HepG2 (cell line): ENCODE results near the gene SKI. TPM values are rescaled to one million over a fixed set of nuclear protein-coding genes. Genes with fewer than 3 reads are reported as not detected.
A peak's percentile ranks its signal among the peaks of the same experiment; 100 is the strongest.

Experiments used
- ATF7 ChIP-seq, 2 experiments: fragments of 450-650 bp in 1 of 2; sonication (generic) in 1 of 2; formaldehyde crosslinking in 1 of 2; IDR thresholded peaks; 2 replicates each; pipeline versions ENCODE4 v1.4.0 to v1.6.1; 2016 to 2020; ENCODE audit warnings: antibody characterized with exemption in 1 of 2, mild to moderate bottlenecking in 1 of 2, missing genetic modification reagents in 1 of 2
- CENPBD1 ChIP-seq: sonication (generic); formaldehyde crosslinking; IDR thresholded peaks from 2 replicates; pipeline ENCODE4 v1.8.0; 2022; ENCODE audit warnings: missing genetic modification reagents, low read depth, mild to moderate bottlenecking, borderline replicate concordance
- EEA1 ChIP-seq: sonication (generic); formaldehyde crosslinking; IDR thresholded peaks from 2 replicates; pipeline ENCODE4 v1.5.1; 2020; ENCODE audit warnings: mild to moderate bottlenecking, missing genetic modification reagents, borderline replicate concordance
- EZH2 ChIP-seq: conservative IDR thresholded peaks from 2 replicates; pipeline ENCODE4 v1.6.1; 2012; ENCODE audit warnings: mild to moderate bottlenecking, low read depth, low read length, moderate library complexity
- FOSL1 ChIP-seq: sonication (generic); formaldehyde crosslinking; IDR thresholded peaks from 2 replicates; pipeline ENCODE4 v1.9.0; 2021; ENCODE audit warnings: missing genetic modification reagents, borderline replicate concordance
- FOXP4 ChIP-seq: sonication (generic); formaldehyde crosslinking; IDR thresholded peaks from 2 replicates; pipeline ENCODE4 v1.4.0; 2020; ENCODE audit warnings: missing genetic modification reagents
- HNF1A ChIP-seq, 2 experiments: sonication (generic) in 1 of 2; formaldehyde crosslinking in 1 of 2; IDR thresholded peaks; 2 replicates each; pipeline versions ENCODE4 v1.4.0 to v1.6.1; 2016 to 2020; ENCODE audit warnings: borderline replicate concordance in 1 of 2, low read depth in 1 of 2, mild to moderate bottlenecking in 1 of 2, missing genetic modification reagents in 1 of 2
- KDM1A ChIP-seq: IDR thresholded peaks from 2 replicates; pipeline ENCODE4 v1.6.1; 2016; ENCODE audit warnings: missing compliant biosample characterization
- MBNL3 ChIP-seq: fragments of 250-450 bp; sonication (Bioruptor Pico); conservative IDR thresholded peaks from 2 replicates; pipeline ENCODE4 v1.8.0; 2022; ENCODE audit warnings: mild to moderate bottlenecking, inconsistent platforms
- MED8 ChIP-seq: sonication (generic); formaldehyde crosslinking; IDR thresholded peaks from 2 replicates; pipeline ENCODE4 v1.8.1; 2023; ENCODE audit warnings: mild to moderate bottlenecking, missing genetic modification reagents; ENCODE audit not compliant: insufficient replicate concordance
- NCOA5 ChIP-seq: sonication (generic); formaldehyde crosslinking; IDR thresholded peaks from 2 replicates; pipeline ENCODE4 v1.4.0; 2020; ENCODE audit warnings: missing genetic modification reagents
- NCOR1 ChIP-seq: fragments of 200-600 bp; sonication (generic); IDR thresholded peaks from 2 replicates; pipeline ENCODE4 v1.7.0; 2017; ENCODE audit warnings: antibody characterized with exemption, low read length, borderline replicate concordance
- NFRKB ChIP-seq: fragments of 450-650 bp; IDR thresholded peaks from 2 replicates; pipeline ENCODE4 v1.6.1; 2017
- SMYD3 ChIP-seq: sonication (generic); formaldehyde crosslinking; IDR thresholded peaks from 2 replicates; pipeline ENCODE4 v1.8.1; 2023; ENCODE audit warnings: mild to moderate bottlenecking, missing genetic modification reagents
- SP4 ChIP-seq: sonication (generic); formaldehyde crosslinking; IDR thresholded peaks from 2 replicates; pipeline ENCODE4 v1.8.1; 2023; ENCODE audit warnings: mild to moderate bottlenecking, missing genetic modification reagents
- SRSF9 ChIP-seq: fragments of 200-400 bp; formaldehyde crosslinking; IDR thresholded peaks from 2 replicates; pipeline ENCODE4 v1.6.1; 2018; ENCODE audit warnings: borderline replicate concordance, mild to moderate bottlenecking, low read depth, low read length; ENCODE audit not compliant: insufficient read depth, poor library complexity, severe bottlenecking
- TBX3 ChIP-seq: fragments of 450-650 bp; IDR thresholded peaks from 2 replicates; pipeline ENCODE4 v1.6.1; 2017; ENCODE audit warnings: antibody characterized with exemption, mild to moderate bottlenecking, inconsistent platforms, borderline replicate concordance
- ZFP82 ChIP-seq: sonication (generic); formaldehyde crosslinking; IDR thresholded peaks from 2 replicates; pipeline ENCODE4 v1.5.1; 2020; ENCODE audit warnings: mild to moderate bottlenecking, missing genetic modification reagents, borderline replicate concordance
- ZMAT3 ChIP-seq: sonication (generic); formaldehyde crosslinking; conservative IDR thresholded peaks from 2 replicates; pipeline ENCODE4 v1.7.0; 2021; ENCODE audit warnings: missing genetic modification reagents
- ZNF101 ChIP-seq: sonication (generic); formaldehyde crosslinking; IDR thresholded peaks from 2 replicates; pipeline ENCODE4 v1.4.0; 2020; ENCODE audit warnings: mild to moderate bottlenecking, low read depth, missing genetic modification reagents, borderline replicate concordance
- ZNF20 ChIP-seq: sonication (generic); formaldehyde crosslinking; IDR thresholded peaks from 2 replicates; pipeline ENCODE4 v1.4.0; 2020; ENCODE audit warnings: mild to moderate bottlenecking, moderate library complexity, missing genetic modification reagents
- ZNF30 ChIP-seq: sonication (generic); formaldehyde crosslinking; IDR thresholded peaks from 2 replicates; pipeline ENCODE4 v1.5.0; 2020; ENCODE audit warnings: mild to moderate bottlenecking, missing genetic modification reagents
- ZNF713 ChIP-seq: sonication (generic); formaldehyde crosslinking; IDR thresholded peaks from 2 replicates; pipeline ENCODE4 v1.4.0; 2020; ENCODE audit warnings: mild to moderate bottlenecking, missing genetic modification reagents
- polyA plus RNA-seq, 8 experiments: library from polyadenylated mRNA; depleted of rRNA in 3 of 8; stranded (reverse) in 7 of 8; unstranded in 1 of 8; fragments of >200 nt; fragmentation: Illumina TruSeq in 4 of 8; extraction: Trizol in 4 of 8; gene quantifications; 2 replicates each; pipeline versions ENCODE4 v1.2.1 to v1.2.3, GENCODE V29; 2011 to 2016; ENCODE audit warnings: low read depth in 4 of 8, missing spikeins in 1 of 8, mixed read lengths in 1 of 8; ENCODE audit not compliant: insufficient read depth in 1 of 8
- total RNA-seq, 5 experiments: library from RNA; depleted of rRNA; stranded (reverse); fragments of >200 nt; fragmentation: Illumina TruSeq; extraction: Trizol; gene quantifications; 2 replicates each; pipeline ENCODE4 v1.2.3, GENCODE V29; 2016; ENCODE audit warnings: low read depth in 1 of 5

The SKI gene
- total and polyA plus RNA-seq, 2 of the 13 experiments (the other 11 are each of a cell fraction or from before 2014, with no cell fraction given): 4.7 to 6.9 TPM

GRCh38 chr1:2270260-2271100, 42.4 kb downstream of the SKI start (continued):
- TF ChIP-seq ZNF101 (CRISPR knock-in tag): no peak
- no peak for TF ChIP-seq ZMAT3 (CRISPR knock-in tag)
- no peak for TF ChIP-seq NFRKB
- peak; percentile 57; the same call in 1 of the 2 replicates for TF ChIP-seq SP4
- TF ChIP-seq TBX3: no peak
- no peak for TF ChIP-seq EEA1
- TF ChIP-seq EZH2: no peak
- no peak for TF ChIP-seq ZNF30 (CRISPR knock-in tag)
- peak; percentile 53 for TF ChIP-seq FOXP4 (CRISPR knock-in tag)
- no peak for TF ChIP-seq MBNL3 (CRISPR knock-in tag)
- no peak for TF ChIP-seq KDM1A (CRISPR knock-in tag)
- peak; percentile 42; the same call in 1 of the 2 replicates for TF ChIP-seq NCOR1
- TF ChIP-seq HNF1A (IDR thresholded peaks at IDR 0.05; ENCODE audit: low read depth): no peak
- TF ChIP-seq HNF1A (CRISPR knock-in tag; IDR thresholded peaks at IDR 0.05; ENCODE audit: borderline replicate concordance): no peak; the same call in 1 of the 2 replicates
- no peak for TF ChIP-seq FOSL1 (CRISPR knock-in tag)
- TF ChIP-seq SMYD3: no peak
- no peak for TF ChIP-seq MED8 (CRISPR knock-in tag)
- TF ChIP-seq CENPBD1 (CRISPR knock-in tag): no peak
- TF ChIP-seq ZNF20 (CRISPR knock-in tag): no peak
- TF ChIP-seq SRSF9: no peak
- no peak for TF ChIP-seq ATF7 (IDR thresholded peaks at IDR 0.05)
- TF ChIP-seq ATF7 (CRISPR knock-in tag; IDR thresholded peaks at IDR 0.05): no peak
- TF ChIP-seq NCOA5 (CRISPR knock-in tag): no peak
- TF ChIP-seq ZFP82 (CRISPR knock-in tag): no peak
- TF ChIP-seq ZNF713 (CRISPR knock-in tag): no peak
